ENCODE results near the gene CCN6. TPM values are rescaled to one million over a fixed set of nuclear protein-coding genes. Genes with fewer than 3 reads are reported as not detected.

Gene CCN6
- total and polyA plus RNA-seq, 12 donors, result not detected

GRCh38 chr6:112054555-112055190, 769 bp downstream of the CCN6 start:
- TF ChIP-seq CTCF (IDR thresholded peaks at IDR 0.05), result no peak
- 84 to 87% methylated on average over 10 of the region's 10 CpGs for WGBS, 2 donors

GRCh38 chr6:112058243-112059032, 4.5 kb downstream of the CCN6 start:
- Histone ChIP-seq H3K36me3 (no peaks in the 10 kb centered on the region), H3K4me3 (no peak overlapping the region), H3K27ac (no peak overlapping the region), H3K4me1 (no peaks in the 10 kb centered on the region), H3K9me3 (no peaks in the 10 kb centered on the region), H3K27me3 (no peaks in the 10 kb centered on the region)
- WGBS, 2 donors, result 56 to 70% methylated on average over 4 of the region's 4 CpGs
- intact Hi-C loops (cut with DNase I), result no loop called here
- no peak for TF ChIP-seq CTCF (IDR thresholded peaks at IDR 0.05)
- DNase-seq (no peak), ATAC-seq (no peak)

More at GRCh38 chr6:112054555-112055190, 769 bp downstream of the CCN6 start:
- Histone ChIP-seq H3K4me3 (no peak overlapping the region), H3K27ac (no peak overlapping the region), H3K36me3 (no peaks in the 10 kb centered on the region), H3K9me3 (peaks cover 0 to 9% (median 0%) of the 10 kb centered on the region in 11 donors), H3K4me1 (no peaks in the 10 kb centered on the region), H3K27me3 (no peaks in the 10 kb centered on the region)
- intact Hi-C loops (cut with DNase I), result no loop called here
- no peak for ATAC-seq
- no peak for DNase-seq

GRCh38 chr6:112061605-112062004, 7.7 kb downstream of the CCN6 start:
- WGBS, 2 donors, result 93 to 98% methylated on average over 4 of the region's 4 CpGs

GRCh38 chr6:112062966-112063365, 9.1 kb downstream of the CCN6 start:
- H3K9me3 ChIP-seq, result no peaks in the 10 kb centered on the region
- peaks cover 0 to 3% (median 0%) of the 10 kb centered on the region in 9 donors for H3K36me3 ChIP-seq
- no peaks in the 10 kb centered on the region for H3K4me1 ChIP-seq
- TF ChIP-seq CTCF (IDR thresholded peaks at IDR 0.05), result no peak
- ATAC-seq (no peak), DNase-seq (no peak)
- H3K27ac ChIP-seq, result no peak overlapping the region
- WGBS, 2 donors, result 87 to 91% methylated on average over 3 of the region's 3 CpGs
- H3K27me3 ChIP-seq, result no peaks in the 10 kb centered on the region
- intact Hi-C loops (cut with DNase I), result no loop called here
- no peak overlapping the region for H3K4me3 ChIP-seq

More at GRCh38 chr6:112061605-112062004, 7.7 kb downstream of the CCN6 start:
- TF ChIP-seq CTCF (IDR thresholded peaks at IDR 0.05), result no peak
- Histone ChIP-seq H3K27me3 (no peaks in the 10 kb centered on the region), H3K4me3 (no peak overlapping the region), H3K36me3 (no peaks in the 10 kb centered on the region), H3K27ac (no peak overlapping the region), H3K9me3 (no peaks in the 10 kb centered on the region), H3K4me1 (no peaks in the 10 kb centered on the region)
- no peak for DNase-seq
- intact Hi-C loops (cut with DNase I), result no loop called here
- no peak for ATAC-seq

All from heart right ventricle (tissue), 16 donors.